Erythroblast (primary cell): ENCODE results near the gene TXLNG.

ENCODE experiments used
- GATA1 ChIP-seq: IDR thresholded peaks from 2 replicates; pipeline ENCODE4 v1.6.1; 2011; ENCODE audit warnings: low read depth, mild to moderate bottlenecking, control low read depth, low read length, moderate library complexity
- POLR2A ChIP-seq: IDR thresholded peaks from 2 replicates; pipeline ENCODE4 v1.6.1; 2011; ENCODE audit warnings: mild to moderate bottlenecking, low read length

GRCh38 chrX:16845686-16846085 lies 59.4 kb downstream of the TXLNG start:
- TF ChIP-seq POLR2A (no peak), GATA1 (no peak)
